Iris pigment epithelial cell (primary cell): Measurements from ENCODE around the gene SPECC1L.
A peak's percentile ranks its signal among the peaks of the same experiment; 100 is the strongest.

Experiments used
- DNase-seq: peaks from one replicate; pipeline ENCODE4 v3.0.0-alpha.2; 2011; ENCODE audit warnings: low read depth

Gene SPECC1L

DNA sequence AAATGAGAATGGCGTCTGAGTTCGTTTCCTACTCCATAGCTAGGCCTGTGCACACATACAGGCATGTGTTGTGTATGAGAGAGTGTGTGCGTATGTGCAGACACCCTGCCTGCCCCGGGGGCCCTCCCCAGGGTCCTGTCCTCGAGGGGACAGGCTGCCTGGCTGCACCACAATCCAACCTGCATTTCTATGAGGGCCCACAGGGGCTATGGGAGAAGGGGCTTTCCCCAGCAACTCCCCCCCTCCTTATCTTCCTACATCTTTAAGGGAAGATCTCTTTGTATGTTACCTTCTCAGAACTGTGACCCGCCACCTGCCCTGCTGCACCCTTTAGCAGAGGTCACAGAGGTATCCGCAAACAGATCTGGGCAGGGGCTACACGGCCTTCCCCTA lies 171.7 kb downstream of the SPECC1L start:
- DNase-seq: no peak

DNA sequence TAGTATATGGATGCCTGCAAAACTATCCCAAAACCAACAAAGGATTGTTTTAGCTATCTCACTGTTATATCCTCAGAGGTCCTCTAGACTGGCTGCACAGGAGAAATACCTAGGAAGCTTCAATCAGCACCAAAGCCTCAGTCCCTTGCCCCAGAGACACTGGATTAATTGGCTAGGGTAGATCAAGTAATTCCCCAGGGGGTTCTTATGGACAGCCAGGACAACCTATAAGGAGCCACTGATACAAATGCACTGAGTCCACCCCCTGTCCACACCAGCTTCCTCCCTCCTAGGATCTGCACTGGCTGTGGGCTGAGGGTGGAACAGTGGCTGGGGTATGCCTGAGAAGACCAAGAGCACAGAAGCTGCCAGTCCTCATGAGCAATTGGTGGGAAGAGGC lies 173.0 kb downstream of the SPECC1L start:
- no peak for DNase-seq

DNA sequence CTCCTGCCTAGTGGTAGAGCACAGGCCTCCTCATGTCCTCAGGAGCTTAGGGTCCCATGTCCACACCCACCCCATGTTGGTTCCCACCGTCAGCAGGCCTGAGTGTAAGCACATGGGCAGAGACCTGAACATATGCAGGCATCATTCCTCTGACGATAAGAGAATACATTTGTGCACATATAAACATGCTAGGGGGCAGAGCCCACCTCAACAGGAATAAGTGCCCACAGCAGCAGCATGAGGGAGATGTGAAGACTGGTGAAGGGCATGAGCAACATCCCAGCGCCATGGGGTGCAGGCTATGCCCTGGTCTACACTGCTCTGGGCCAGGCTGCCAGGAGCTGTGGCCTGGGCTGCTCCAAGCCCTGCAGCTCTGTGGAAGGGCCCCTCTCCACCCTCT lies 173.6 kb downstream of the SPECC1L start:
- DNase-seq: no peak

- DNase-seq: no peak
Observed at GRCh38 chr22:24444729-24445466, 174.3 kb downstream of the SPECC1L start.

DNA sequence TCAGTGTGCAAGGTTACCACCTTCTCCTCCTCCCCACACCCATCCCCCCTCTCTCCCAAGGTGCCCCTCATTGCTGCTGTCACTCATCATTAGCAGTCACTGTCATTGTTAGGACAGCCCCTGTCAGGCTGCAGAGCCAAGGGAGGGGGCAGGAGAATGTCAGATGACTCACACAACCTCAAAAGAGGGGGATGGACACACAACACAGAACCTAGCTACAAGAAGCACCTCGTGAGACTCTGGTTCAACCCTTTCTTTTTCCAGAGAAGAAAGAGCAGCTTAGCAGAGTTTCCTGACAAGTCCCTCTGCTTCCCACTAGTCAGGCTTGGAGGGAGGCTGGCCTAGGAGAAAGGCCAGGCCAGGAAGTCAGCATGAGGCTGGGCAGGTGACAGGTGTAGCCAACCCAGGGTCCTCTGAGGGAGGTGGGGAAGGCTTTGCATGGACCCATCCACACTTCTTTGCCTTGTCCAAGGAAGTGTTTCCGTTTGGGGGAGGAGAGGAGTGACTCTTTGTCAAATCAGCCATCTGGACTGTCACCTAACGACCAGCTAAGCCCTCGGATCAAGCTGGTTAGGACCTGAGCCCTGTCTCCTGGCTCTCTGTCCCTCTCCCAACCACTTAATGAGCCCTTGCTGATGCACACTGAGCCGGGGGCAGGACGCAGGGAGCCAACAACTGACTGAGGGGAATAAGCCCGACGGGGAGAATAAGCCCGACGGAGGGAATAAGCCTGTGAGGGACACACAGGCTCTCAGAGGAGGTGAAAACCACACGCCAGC lies 175.0 kb downstream of the SPECC1L start:
- no peak for DNase-seq

GRCh38 chr22:24446260-24446611 lies 175.6 kb downstream of the SPECC1L start:
- DNase-seq: no peak

GRCh38 chr22:24450610-24451009 lies 180.0 kb downstream of the SPECC1L start:
- DNase-seq: no peak

- no peak for DNase-seq
Observed at GRCh38 chr22:24451162-24451561, 180.5 kb downstream of the SPECC1L start.

GRCh38 chr22:24453853-24454252 lies 183.2 kb downstream of the SPECC1L start:
- DNase-seq: no peak

DNA sequence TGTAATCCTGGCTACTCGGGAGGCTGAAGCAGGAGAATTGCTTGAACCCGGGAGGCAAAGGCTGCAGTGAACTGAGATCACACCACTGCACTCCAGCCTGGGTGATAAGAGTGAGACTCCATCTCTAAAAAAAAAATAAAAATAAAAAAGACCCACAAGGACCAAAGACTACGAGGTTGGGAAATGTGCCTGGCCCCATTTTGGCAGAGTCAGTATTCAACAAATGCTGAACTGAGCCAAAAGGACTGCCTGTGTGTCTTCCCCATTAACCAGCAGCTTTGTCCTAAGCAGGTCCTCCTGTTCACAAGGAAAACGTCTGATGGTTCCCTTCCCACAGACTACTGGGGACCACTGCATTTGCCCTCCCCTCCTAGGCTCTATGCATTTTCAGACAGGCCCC lies 184.4 kb downstream of the SPECC1L start:
- no peak for DNase-seq

- no peak for DNase-seq
Observed at GRCh38 chr22:24455751-24456426, 185.3 kb downstream of the SPECC1L start.

- no peak for DNase-seq
Observed at GRCh38 chr22:24457894-24458420, 187.3 kb downstream of the SPECC1L start.

DNA sequence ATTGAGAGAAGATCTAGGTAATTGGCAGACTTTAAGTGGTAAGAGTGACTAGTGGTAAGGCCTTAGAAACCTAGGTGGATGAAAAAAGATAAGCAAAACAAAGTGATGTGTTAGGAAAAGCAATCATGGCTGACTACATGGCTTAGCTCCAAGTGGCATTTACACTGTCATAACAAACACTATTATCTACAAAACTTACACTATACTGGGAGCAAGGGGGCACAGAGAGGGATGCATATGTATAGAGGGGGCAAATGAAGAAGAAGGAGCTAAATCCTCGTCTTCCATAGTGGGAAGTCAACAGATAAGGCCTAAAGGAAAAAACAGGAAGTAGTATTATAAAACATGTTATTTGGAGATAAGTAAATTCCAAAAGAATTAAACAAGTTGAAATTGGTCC lies 189.3 kb downstream of the SPECC1L start:
- no peak for DNase-seq

GRCh38 chr22:24460418-24461089 lies 189.9 kb downstream of the SPECC1L start:
- peak; percentile 40 for DNase-seq

GRCh38 chr22:24463071-24463760 lies 192.6 kb downstream of the SPECC1L start:
- no peak for DNase-seq

- DNase-seq: peak; percentile 94
Observed at GRCh38 chr22:24465566-24465965, 194.9 kb downstream of the SPECC1L start.

DNA sequence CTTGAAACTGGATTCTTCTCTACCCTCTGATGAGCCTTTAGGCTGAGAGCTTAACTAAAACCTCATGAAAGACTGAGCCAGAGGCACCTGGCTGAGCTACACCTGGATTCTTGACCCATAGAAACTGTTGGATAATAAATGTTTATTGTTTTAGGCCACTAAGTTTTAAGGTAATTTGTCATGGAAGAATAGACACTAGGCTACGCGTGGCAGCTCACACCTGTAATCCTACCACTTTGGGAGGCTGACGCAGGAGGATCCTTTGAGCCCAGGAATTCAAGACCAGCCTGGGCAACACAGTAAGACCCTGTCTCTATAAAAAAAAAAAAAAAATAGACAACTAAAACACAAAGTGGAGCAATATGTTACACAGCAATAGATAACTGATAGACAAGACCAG lies 195.3 kb downstream of the SPECC1L start:
- DNase-seq: no peak

DNA sequence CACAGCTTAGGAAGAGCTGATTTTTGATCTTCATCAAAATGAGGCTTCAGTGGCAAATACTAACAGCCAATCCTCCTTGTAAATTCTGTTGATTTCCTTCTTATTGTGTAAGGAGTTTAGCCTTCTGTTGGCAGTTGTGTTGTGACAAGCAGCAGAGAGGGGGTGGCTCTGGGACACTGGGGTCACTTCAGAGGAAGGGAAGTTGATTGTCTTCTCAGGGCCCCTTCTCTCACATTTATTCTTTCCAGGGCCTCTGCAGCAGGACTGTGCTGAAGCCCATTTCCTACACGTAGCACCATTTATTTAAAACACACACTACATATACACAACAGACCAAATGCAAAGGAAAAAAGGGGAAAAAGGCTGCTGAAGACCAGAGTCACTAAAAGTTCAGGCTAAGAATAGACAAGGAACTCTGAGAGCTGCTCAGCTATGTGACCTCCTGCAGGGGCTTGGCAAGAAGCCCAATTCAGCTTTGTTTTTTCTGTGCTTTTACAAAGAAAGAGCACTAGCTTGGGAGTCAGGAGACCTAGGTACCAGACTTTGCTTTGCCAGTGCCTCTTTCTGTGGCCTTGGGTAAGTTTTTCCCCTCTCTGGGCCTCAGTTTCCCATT lies 196.2 kb downstream of the SPECC1L start:
- DNase-seq: peak; percentile 92

DNA sequence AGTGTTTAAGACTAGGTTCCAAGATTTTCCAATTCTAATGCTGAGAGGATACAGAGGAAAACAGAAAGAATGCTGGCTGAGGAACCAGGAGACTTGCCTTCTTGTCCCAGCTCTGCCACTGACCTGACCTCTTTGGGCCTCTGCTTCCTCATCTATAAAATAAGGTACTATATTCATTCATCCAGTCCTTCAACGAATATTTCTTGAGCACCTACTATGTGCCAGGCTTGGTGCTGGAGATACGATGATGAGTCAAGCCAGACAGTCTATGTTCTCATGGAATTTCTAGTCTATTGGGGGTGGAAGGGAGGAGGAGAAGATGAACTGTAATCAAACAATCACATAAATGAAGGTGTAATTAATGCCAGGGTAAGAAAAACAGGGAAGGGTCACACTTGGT lies 196.7 kb downstream of the SPECC1L start:
- no peak for DNase-seq
